GM06990 (cell line): ENCODE results near the gene CSMD2.
A peak's percentile ranks its signal among the peaks of the same experiment; 100 is the strongest.

Source experiments
- DNase-seq: peaks from one replicate; pipeline ENCODE4 v3.0.0-alpha.2; 2011; ENCODE audit not compliant: insufficient read length; ENCODE audit errors: extremely low read depth
- H3K27me3 ChIP-seq: replicated peaks from 2 replicates; pipeline ENCODE4 v1.6.0; 2011; ENCODE audit warnings: low read length; ENCODE audit not compliant: control insufficient read depth, insufficient read depth
- H3K36me3 ChIP-seq: 2 replicates; pipeline ENCODE4 v1.5.1; 2011; ENCODE audit warnings: low read length; ENCODE audit not compliant: control insufficient read depth, insufficient read depth
- H3K4me3 ChIP-seq: replicated peaks from 2 replicates; pipeline ENCODE4 v1.5.1; 2011; ENCODE audit warnings: low read depth, mild to moderate bottlenecking, control low read depth, low read length
- CTCF ChIP-seq: IDR thresholded peaks from 2 replicates; pipeline ENCODE4 v1.5.1; 2011; ENCODE audit warnings: low read length, control low read depth, mild to moderate bottlenecking, inconsistent platforms; ENCODE audit not compliant: insufficient read depth, poor library complexity, severe bottlenecking

The CSMD2 gene

GRCh38 chr1:33725556-33726160 is 439.4 kb downstream of the CSMD2 start:
- Histone ChIP-seq H3K36me3 (no peaks in the 10 kb centered on the region), H3K27me3 (no peaks in the 10 kb centered on the region), H3K4me3 (no peak overlapping the region)
- no peak for TF ChIP-seq CTCF
- no peak for DNase-seq

GRCh38 chr1:33725037-33725436 is 440.0 kb downstream of the CSMD2 start:
- Histone ChIP-seq H3K27me3 (no peaks in the 10 kb centered on the region), H3K4me3 (no peak overlapping the region), H3K36me3 (no peaks in the 10 kb centered on the region)
- DNase-seq: no peak
- no peak for TF ChIP-seq CTCF

DNA sequence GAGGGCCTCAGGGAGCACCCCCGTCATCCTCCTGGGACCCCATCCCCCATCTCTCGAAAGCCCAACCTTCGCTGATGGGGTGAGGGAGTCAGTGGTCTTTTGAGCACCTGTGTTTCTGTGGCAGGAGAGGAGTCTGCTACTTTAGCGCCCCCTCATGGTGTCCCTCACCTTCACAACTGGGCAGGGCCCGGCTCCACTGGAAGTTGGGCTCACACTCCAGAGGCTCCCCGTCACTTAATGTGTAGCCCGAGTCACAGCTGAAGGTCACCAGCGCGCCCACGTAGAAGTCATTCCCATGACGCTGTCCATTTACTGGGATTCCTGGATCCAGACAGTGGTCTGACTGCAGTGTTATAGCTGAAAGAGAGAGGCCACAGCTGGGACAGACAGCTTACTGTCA is 440.7 kb downstream of the CSMD2 start:
- Histone ChIP-seq H3K36me3 (no peaks in the 10 kb centered on the region), H3K27me3 (no peaks in the 10 kb centered on the region), H3K4me3 (no peak overlapping the region)
- TF ChIP-seq CTCF: peak; percentile 2
- DNase-seq: no peak

GRCh38 chr1:33723251-33723650 is 441.8 kb downstream of the CSMD2 start:
- no peak for TF ChIP-seq CTCF
- no peak overlapping the region for H3K4me3 ChIP-seq
- no peak for DNase-seq
- H3K36me3 ChIP-seq: no peaks in the 10 kb centered on the region
- no peaks in the 10 kb centered on the region for H3K27me3 ChIP-seq

GRCh38 chr1:33721301-33721815 is 443.7 kb downstream of the CSMD2 start:
- Histone ChIP-seq H3K4me3 (no peak overlapping the region), H3K27me3 (no peaks in the 10 kb centered on the region), H3K36me3 (no peaks in the 10 kb centered on the region)
- TF ChIP-seq CTCF: no peak
- DNase-seq: no peak
